NCI-H526 treated with DMSO at 0.1 percent for 48 hours (cell line): Measurements from ENCODE around the gene U2SURP.
"Not testable (repeated sequence)": the region's sequence is repeated elsewhere in the genome, so short reads cannot be mapped to it uniquely, and the experiment has no call there.

ENCODE experiments used
- DNase-seq: peaks from one replicate; lab custom pipeline; 2025; lab: John Stamatoyannopoulos, UW

Gene U2SURP

DNA sequence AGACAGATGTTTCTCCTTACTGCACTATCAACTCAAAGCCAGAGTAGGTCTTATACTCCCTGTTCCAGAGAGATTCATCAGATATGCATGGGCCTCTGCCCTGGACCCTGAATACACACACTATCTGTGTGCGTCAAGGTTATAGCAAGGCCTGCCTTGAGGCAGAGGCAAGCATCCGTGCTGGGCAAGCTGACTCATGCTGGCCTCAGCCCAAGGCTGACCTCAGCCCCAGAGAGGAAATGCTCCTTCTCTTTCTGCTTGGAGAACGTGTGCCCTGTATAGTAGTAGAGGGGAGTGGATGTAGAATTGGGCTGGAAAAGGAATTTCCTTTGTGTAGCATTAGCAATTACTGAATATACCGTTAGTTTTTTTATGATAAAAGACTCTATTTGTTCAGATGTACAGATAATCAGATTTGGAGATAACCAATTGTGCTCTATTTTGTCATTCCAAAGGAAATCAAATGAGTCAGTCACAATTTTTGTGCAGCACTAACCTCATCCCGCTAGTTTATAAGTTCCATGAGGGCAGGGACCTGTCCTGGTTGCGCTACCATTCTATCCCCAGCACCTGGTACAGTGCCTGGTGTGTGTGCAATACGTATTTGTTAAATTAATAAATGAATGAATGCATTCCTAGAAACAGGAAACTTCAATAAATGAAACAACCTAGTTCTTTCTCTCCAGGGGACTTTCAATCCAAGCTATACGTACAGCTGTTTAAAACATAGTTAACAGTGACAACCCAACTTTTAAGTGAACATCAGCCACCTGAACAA lies 24.6 kb upstream of the U2SURP start:
- no peak for DNase-seq

DNA sequence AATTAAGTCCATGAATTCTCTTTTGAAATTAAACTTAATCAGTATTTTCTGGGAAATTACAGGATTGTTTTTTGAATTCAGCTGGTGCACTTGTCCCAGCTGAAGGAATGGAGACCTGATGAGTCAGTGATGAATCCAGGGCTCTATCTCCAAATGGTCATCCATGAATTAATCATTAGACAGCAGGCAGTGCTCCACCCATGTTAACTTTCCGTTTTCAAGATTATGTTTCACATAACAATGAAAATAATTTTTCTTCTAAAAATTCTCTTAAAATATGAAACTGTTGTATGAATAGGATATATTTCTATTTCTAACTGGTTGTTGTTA lies 24.0 kb upstream of the U2SURP start:
- no peak for DNase-seq

DNA sequence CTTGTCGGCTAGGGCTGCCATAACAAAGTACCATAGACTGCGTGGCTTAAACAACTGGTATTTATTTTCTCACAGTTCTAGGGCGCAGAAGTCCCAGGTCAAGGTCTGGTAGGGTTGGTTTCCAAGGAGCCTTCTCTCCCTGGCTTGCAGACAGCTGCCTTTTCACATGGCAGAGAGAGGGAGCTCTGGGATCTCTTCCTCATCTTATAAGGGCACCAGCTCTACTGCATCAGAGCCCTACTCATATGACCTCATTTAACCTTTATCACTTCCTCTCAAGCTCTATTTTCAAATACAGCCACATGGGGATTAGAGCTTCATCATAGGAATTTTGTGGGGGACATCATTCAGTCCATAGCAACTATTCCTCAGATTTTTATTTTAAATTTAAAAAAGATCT lies 20.3 kb upstream of the U2SURP start:
- no peak for DNase-seq

DNA sequence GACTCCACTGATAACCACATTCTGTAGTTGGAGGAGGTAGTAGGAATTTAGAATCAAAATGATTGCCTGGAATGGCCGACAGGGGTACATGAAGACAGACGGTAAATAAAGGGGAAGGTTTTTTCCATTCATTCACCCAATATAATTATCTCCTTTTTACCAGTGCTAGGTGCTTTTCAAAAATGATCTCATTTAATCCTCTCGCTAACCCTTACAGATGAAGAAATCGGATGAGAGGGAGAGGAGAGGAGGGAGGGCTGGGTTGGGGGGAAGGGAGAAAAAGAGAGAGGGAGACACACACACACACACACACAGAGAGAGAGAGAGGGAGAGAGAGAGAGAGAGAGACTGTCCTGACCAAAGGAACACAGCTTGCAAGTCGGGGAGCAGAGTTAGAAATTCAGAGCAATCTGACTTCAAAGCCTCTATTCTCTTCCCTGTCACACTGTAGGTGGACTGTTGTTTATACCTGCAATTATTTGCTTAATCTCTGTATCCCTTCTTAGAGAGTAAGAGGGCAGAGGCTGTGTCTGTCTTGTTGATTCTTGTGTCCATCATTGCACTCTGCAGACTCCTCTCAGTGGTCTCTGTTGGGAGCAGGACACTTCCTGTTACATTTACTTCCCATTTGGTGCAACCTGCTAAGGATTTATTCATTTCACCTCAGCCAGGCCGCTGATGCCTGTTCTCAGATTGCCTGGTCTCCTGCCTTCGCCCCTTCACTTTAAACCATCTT lies 19.2 kb upstream of the U2SURP start:
- no peak for DNase-seq

DNA sequence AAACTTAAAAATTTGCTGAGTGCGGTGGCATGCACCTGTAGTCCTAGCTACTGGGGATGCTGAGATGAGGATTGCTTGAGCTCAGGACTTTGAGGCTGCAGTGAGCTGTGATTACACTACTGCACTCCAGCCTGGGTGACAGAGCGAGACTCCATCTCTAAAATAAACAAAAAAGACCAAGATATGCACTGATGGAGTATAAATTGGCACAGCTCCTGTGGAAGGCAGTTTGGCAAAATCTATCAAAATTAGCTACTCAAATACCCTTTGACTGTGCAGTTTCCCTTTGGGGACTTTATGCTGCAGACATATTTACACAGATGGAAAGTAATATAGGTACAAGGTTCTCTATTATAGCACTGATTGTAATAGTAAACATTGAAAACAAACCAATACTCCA lies 18.1 kb upstream of the U2SURP start:
- no peak for DNase-seq

DNA sequence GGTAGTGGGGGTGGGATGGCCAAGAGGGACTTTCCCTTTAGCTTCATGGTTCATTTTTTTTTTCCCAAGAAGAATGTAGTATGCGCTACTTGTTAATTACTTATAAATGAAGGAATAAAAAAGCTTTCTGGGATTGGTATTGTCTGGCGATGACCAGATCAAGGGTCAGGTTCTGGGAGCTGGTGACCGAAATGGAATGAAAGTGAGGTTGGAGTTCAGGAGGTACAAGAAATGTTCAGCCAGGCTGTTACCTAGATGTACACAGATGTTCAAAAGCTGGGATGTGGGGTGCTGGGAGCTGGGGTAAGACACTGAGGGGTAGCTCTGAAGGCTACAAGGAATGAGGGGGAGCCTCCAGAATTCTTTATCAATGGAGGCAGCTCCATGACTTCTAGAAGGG lies 17.1 kb upstream of the U2SURP start:
- no peak for DNase-seq

DNA sequence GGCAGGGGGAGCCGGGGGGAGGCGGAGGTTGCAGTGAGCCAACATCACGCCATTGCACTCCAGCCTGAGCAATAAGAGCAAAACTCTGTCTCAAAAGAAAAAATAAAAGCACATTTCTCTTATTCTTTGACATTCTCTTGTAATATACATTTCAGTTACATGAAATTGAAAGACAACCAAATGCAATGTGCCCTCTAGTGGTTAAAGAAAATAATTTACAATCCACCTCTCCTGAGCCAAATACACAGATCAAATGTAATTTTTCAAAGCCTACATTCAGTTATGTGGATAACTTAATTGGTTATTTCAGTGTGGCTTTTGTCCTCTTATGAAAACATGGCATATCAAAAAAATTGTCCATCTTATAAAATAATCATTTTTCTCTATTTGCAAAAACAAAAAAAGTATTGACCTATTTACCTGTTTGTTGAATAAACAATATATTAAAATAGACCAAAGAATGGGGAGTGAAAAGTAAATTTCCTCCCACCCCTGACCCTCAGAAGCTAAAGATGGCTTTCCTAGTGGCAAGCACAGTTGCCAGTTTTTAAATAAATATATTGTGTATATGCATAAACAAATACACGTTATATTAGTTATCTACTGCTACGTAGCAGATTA lies 14.2 kb upstream of the U2SURP start:
- DNase-seq = peak; percentile 21

DNA sequence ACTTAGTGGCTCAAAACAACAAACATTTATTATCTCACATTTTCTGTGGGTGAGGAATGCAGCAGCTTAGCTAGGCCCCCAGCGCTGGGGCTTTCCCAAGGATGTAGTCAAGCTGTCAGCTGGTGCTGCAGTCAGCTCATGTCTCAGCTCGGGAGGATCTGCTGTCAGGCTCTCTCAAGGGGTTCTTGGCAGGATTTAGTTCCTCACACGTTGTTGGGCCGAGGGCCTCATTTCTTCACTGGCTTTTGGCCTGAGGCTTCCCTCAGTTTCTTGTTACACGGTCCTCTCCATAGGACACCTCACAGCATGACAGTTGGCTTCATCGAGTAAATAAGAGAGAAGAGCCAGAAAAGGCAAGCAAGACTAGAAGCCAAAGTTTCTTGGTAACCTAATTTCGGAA lies 13.7 kb upstream of the U2SURP start:
- DNase-seq = no peak

DNA sequence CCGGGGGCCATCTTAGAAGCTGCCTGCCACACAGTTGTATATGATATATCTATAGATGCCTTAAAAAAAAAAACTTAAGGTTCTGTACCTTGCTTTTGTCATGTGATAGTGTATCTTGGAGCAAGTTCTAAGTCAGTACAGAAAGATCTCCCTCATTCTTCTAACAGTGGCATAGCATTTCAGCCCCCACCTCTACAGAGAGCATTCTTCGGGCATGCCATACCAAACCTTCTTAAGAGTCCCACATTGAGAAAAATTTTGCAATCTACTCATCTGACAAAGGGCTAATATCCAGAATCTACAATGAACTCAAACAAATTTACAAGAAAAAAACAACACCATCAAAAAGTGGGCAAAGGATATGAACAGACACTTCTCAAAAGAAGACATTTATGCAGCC lies 13.1 kb upstream of the U2SURP start:
- not testable (repeated sequence) for DNase-seq

DNA sequence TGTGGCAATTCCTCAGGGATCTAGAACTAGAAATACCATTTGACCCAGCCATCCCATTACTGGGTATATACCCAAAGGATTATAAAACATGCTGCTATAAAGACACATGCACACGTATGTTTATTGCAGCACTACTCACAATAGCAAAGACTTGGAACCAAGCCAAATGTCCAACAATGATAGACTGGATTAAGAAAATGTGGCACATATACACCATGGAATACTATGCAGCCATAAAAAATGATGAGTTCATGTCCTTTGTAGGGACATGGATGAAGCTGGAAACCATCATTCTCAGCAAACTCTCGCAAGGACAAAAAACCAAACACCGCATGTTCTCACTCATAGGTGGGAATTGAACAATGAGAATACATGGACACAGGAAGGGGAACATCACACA lies 12.5 kb upstream of the U2SURP start:
- DNase-seq = not testable (repeated sequence)

DNA sequence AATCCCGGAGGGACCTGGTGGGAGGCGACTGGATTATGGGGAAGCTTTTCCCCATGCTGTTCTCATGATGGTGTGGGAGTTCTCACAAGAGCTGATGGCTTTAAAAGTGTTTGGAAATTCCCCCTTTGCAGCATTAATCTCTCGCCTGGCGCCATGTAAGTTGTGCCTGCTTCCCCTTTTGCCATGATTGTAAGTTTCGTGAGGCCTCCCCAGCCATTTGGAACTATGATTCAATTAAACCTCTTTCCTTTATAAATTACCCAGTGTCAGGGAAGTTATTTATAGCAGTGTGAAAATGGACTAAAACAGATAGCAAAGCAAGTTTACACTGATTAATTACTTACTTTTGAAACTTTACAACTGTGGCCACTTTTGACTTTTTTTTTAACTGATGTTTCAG lies 10.6 kb upstream of the U2SURP start:
- DNase-seq = no peak

DNA sequence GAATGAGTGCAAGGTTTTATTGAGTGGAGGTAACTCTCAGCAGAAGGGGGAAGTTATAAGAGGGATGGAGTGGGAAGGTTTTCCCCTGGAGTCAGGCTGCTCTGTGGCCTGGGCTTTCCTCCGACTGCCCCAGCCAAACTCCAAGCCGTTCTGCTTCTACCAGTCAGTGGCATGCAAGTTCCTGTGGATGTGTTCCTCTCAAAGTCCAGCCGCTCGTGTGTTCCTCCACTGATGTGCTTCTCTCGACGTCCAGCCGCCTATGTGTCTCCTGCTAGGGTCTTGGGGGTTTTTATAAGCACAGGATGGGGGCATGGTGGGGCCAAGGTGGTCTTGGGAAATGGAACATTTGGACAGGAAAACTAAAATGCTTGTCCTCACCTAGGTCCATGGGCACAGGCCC lies 9.0 kb upstream of the U2SURP start:
- no peak for DNase-seq

DNA sequence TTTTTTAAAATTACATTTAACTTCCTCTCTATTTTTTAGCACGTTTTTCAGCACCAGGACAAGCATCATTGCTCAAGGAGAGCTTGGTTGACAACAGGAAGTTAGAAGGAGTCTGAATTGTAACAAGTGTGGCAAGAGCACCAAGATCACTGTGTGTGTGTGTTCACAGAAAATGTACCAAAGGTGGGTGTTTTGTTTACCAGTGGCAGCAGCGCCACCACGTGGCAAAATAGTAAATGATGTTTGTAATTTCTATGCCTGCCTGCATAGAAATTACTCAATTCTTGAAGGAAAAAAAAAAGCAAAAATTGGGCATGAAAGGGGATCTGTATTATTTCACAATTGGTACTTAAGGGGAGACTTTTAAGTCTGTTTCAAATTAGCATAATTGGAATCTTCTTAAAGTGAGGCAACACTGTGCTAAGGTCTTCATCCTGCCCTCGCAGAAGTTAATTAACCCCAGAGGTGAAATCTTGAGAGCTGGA lies 7.4 kb upstream of the U2SURP start:
- peak; percentile 31 for DNase-seq

DNA sequence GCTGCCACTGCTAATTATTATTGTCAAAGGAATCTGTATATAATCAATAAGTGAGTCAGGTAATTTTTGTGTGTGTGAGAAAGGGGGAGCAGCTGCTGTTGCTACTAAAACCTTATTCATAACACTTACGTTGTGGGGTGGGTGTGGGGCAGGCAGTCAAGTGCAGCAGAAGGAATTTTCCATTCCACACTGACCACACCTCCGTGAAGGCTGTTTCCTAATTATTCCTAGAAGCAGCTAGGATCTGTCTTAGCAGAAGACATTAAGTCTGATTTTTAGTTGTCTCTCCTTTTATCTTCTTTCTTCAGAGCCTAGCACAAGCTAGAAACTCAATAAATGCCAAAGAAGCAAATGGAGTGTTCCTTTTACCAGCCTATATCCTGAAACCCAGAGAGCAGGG lies 4.0 kb upstream of the U2SURP start:
- no peak for DNase-seq

DNA sequence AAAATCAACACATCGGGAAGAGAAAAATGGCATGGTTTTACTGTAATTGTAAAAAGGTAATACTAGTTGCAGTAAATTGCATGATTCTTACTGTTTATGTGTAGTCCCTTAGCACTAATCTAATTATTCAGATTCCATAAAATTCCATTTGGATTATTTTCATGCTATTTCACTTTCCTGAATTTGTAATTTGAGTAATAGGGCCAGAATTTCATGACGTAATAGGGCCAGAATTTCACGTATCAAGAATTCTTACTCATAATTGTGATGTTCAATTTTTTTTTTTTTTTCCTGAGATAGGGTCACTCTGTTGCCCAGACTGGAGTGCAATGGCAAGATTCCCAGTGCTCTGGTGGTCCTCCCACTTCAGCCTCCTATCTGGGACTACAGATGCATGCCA lies 2.9 kb upstream of the U2SURP start:
- no peak for DNase-seq

DNA sequence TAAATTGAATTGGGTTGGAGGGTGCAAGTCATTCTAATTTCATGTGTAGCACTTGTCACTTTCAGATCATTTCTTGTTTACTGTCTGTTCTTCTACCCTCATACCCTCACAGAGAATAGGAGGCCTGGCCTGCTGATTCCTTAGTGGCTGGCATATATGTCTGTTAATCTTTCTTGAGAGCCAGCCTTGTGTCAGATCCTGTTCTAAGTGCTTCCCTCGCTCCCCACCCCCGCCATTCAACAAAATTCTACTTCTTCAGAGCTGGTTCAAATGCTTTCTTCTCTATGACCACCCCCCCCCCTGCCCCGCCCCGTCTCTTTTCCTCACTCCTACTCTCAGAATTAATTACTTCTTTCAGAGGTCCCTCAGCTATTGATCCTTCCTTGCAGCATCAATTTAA lies 1.5 kb upstream of the U2SURP start:
- no peak for DNase-seq

DNA sequence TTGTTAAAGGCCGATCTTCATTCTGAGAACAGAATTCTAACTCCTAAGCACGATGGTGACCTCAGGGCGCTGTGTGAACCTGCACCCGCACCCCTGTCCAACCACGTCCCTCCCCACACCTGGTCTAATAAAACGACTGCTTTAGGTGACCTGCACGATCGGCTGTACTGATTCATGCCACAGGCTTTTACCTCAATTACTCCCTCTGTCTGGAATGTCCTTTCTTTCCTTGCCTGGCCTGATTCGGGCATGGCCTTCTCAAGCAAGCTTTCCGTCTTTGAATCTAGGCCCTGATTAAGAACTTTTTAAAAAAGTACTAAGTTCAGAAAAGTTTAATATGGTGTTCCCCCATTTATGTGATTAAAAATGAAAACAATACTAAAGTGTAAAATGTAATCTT lies 842 bp upstream of the U2SURP start:
- DNase-seq = no peak

DNA sequence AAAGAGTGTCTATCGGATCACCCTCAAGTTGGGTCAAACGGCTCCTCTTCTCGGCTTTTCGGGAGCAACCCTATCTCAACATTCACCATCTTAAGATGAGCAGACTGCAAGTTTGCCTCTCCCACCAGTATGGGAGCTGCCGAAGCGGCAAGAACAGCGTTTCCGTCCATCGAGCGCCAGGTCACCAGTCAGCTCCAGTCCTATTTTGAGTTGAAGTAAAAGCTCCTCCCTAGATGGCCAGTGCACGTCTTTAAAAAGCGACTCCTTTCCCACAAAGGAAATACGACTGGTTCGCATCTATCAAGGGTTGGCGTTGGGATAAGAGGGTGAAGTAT lies 369 bp upstream of the U2SURP start:
- DNase-seq = peak; percentile 94

DNA sequence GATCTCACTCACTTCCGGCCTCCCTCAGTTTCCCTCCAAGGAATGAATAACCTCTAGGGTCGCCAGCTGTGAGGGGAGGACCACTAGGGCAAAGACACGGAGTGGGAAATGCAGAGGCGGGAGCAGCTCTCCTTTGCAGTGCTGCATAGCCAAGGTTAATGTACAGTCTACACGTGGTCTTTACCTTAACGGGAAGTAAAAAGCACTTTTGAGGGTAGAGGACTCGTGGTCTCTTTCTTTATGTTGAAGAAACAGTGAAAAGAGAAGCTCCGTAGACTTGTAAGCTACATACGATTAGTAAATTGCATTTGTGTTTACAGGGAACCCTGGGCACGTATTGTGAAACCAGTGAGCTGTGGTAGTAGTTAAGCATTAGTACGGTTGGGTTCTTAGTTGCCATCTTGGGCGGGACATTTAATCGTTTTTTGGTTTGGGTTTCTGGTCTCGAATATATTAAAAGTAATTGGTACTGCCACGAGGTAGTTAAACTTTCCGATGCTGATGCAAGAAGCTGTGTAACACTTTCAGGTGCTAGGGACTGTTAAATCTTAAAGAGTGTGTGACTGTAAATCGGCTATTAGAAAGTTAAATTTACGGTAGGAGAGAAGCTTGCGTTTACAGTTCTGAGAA lies 828 bp downstream of the U2SURP start:
- DNase-seq = peak; percentile 41

DNA sequence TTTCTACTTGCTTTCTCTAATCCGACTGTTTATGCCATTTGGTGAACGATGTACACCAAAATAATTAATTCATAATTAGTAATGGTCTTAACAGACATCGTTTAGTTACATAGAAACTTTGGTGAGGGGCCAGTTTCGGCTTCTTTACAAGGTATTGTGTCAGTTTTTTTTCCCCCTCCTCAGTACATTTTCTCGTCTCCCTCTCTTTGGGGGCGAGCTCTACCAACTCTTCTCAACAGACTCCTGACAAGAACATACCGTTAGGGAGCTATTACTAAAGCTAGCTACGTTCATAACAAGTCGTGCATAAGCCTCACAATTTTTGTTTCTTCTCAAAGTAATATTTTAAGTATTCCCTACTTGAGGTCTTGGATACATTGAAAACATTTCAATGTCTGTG lies 1.4 kb downstream of the U2SURP start:
- no peak for DNase-seq

DNA sequence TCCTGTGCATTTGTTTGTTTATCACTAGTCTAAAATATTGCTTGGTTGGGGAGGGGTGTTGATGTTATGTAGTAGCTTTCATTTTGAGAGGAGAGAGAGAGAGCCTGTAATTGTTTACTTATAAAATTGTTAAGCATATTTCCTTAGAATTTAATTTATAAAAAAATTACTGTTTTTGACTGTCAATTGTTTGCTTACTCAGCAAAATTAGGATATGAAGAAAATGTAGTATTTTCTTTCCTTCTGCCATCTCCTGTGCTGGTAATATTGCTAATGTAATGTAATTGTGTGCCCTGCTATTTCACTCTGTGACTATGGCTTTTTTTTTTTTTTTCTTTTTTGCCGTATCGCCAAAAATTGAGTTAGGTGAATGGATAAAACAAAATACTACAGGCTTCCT lies 3.5 kb downstream of the U2SURP start:
- no peak for DNase-seq

DNA sequence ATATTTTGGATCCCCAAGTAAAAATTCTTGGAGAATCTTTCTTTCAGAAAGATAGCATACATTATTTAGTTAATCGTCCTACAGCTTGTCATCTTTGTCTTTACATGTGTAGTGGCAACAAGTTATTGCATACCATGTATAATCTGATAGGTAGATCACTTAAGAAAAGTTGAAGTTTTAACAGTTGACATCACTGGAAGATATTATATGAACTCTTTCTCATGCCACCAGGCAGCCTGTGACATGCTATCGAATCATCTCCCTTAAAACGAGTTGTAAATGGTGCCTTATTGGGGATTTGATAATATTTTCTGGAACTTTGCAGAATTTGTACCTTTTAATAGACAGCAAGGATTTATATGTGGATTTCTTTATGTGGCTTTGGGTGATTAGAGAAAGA lies 8.7 kb downstream of the U2SURP start:
- DNase-seq = no peak

DNA sequence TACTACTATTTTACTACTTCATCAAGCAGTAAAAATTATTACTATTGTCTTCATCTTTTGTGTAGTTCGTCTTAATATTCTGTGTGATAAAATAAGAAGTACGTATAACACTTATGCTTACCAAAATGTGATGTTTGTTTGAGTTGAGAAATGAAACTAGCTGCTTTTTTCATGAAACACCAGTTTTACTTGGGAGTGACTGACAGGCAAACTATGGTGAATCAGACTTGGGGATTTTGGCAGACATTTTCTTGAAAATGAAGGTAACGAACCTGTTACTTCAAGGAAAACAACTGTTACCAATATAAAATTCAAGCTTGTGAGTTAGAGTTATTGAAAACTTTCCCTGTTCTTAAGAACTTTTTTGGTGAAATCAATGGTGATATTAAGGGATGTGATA lies 10.3 kb downstream of the U2SURP start:
- no peak for DNase-seq
